KOPT-K1 (cell line): ENCODE results near the gene ING5.

Experiments used
- H3K27ac ChIP-seq: fragments of 200-600 bp; sonication (generic); 2 replicates; pipeline ENCODE4 v1.5.1; 2016; ENCODE audit warnings: antibody characterized with exemption, mild to moderate bottlenecking, low read depth, low read length; ENCODE audit not compliant: poor library complexity, severe bottlenecking
- H3K36me3 ChIP-seq: fragments of 200-600 bp; sonication (generic); 2 replicates; pipeline ENCODE4 v1.5.1; 2017; ENCODE audit warnings: antibody characterized with exemption, mild to moderate bottlenecking, low read length, moderate library complexity; ENCODE audit not compliant: insufficient read depth
- H3K9me3 ChIP-seq: fragments of 200-600 bp; sonication (generic); 2 replicates; pipeline ENCODE4 v1.5.1; 2017; ENCODE audit warnings: antibody characterized with exemption, low read length, mild to moderate bottlenecking; ENCODE audit not compliant: insufficient read depth, poor library complexity, severe bottlenecking

ING5 gene

GRCh38 chr2:241776336-241777169 lies 74.7 kb downstream of the ING5 start, which contains the start of gene GAL3ST2:
Gene GAL3ST2 (plus strand): TSS chr2:241776822. CDS start chr2:241776956, 134 bp downstream.
- H3K27ac ChIP-seq: no peak within 1 kb of the TSS
- no peaks in the 10 kb centered on the region for H3K36me3 ChIP-seq
- H3K9me3 ChIP-seq: peaks cover 13% of the 10 kb centered on the region

DNA sequence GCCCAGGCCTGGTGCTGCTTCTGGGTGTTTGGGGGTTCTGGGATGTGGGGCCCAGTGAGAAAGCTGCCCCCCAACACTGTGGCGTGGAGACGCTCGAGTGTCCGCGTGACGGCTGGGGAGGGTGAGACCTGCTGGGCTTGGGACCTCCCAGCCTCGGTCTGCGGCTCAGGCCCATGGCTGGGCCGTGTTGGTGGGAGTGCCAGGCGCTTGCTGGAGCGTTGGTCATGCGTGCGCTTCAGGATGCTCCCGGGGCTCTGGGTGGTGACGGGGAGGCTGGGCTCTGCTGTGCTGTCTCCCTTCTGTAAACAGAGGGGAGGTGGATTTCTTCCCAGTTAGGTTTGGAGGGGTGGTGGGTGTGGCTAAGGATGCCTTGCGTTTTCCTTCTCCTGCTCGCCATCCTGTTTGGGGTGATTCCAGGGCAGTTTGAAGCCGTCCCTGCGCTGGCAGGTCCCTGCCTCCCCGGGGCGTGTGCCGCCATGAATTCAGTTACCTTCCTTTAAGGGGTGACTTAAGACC lies 75.4 kb downstream of the ING5 start:
- Histone ChIP-seq H3K36me3 (no peaks in the 10 kb centered on the region), H3K27ac (no peak overlapping the region), H3K9me3 (peaks cover 18% of the 10 kb centered on the region)

- Histone ChIP-seq H3K27ac (no peak overlapping the region), H3K36me3 (no peaks in the 10 kb centered on the region), H3K9me3 (peaks cover 26% of the 10 kb centered on the region)
Measured at GRCh38 chr2:241777686-241778627, 76.1 kb downstream of the ING5 start.
